Measurements from ENCODE around the gene SMOC1.

Gene SMOC1

GRCh38 chr14:69921052-69921451 is 41.8 kb downstream of the SMOC1 start:
- no peak for TF ChIP-seq CTCF (IDR thresholded peaks at IDR 0.05; ENCODE audit: insufficient read depth, low read depth, low read length, missing control alignments)
- no peak for DNase-seq (ENCODE audit: low read depth)
- no peak overlapping the region for H3K4me3 ChIP-seq (ENCODE audit: low read depth, low read length)

- TF ChIP-seq CTCF (IDR thresholded peaks at IDR 0.05; ENCODE audit: insufficient read depth, low read depth, low read length, missing control alignments) = no peak
- H3K4me3 ChIP-seq (ENCODE audit: low read depth, low read length) = no peak overlapping the region
- no peak for DNase-seq (ENCODE audit: low read depth)
These were observed 43.0 kb downstream of the SMOC1 start for GRCh38 chr14:69922198-69922597.

GRCh38 chr14:69924201-69924600 is 45.0 kb downstream of the SMOC1 start:
- no peak overlapping the region for H3K4me3 ChIP-seq (ENCODE audit: low read depth, low read length)
- no peak for DNase-seq (ENCODE audit: low read depth)
- TF ChIP-seq CTCF (IDR thresholded peaks at IDR 0.05; ENCODE audit: insufficient read depth, low read depth, low read length, missing control alignments) = no peak

- DNase-seq (ENCODE audit: low read depth) = no peak
- H3K4me3 ChIP-seq (ENCODE audit: low read depth, low read length) = no peak overlapping the region
- no peak for TF ChIP-seq CTCF (IDR thresholded peaks at IDR 0.05; ENCODE audit: insufficient read depth, low read depth, low read length, missing control alignments)
These were observed 48.9 kb downstream of the SMOC1 start for GRCh38 chr14:69928111-69928523.

- TF ChIP-seq CTCF (IDR thresholded peaks at IDR 0.05; ENCODE audit: insufficient read depth, low read depth, low read length, missing control alignments) = no peak
- no peak for DNase-seq (ENCODE audit: low read depth)
These were observed 51.7 kb downstream of the SMOC1 start for GRCh38 chr14:69930780-69931379.

GRCh38 chr14:69931960-69932359 is 52.7 kb downstream of the SMOC1 start:
- DNase-seq (ENCODE audit: low read depth) = peak; percentile 1
- TF ChIP-seq CTCF (IDR thresholded peaks at IDR 0.05; ENCODE audit: insufficient read depth, low read depth, low read length, missing control alignments) = no peak

More at GRCh38 chr14:69930780-69931379, 51.7 kb downstream of the SMOC1 start:
- no peak overlapping the region for H3K4me3 ChIP-seq (ENCODE audit: low read depth, low read length)

GRCh38 chr14:69932391-69932790 is 53.2 kb downstream of the SMOC1 start:
- DNase-seq (ENCODE audit: low read depth) = no peak
- H3K4me3 ChIP-seq (ENCODE audit: low read depth, low read length) = no peak overlapping the region
- TF ChIP-seq CTCF (IDR thresholded peaks at IDR 0.05; ENCODE audit: insufficient read depth, low read depth, low read length, missing control alignments) = no peak

More at GRCh38 chr14:69931960-69932359, 52.7 kb downstream of the SMOC1 start:
- H3K4me3 ChIP-seq (ENCODE audit: low read depth, low read length) = no peak overlapping the region

Measured in GM12865 (cell line).